Testis (tissue), 3 donors: ENCODE results near the gene GPHN. TPM values are rescaled to one million over a fixed set of nuclear protein-coding genes. Genes with fewer than 3 reads are reported as not detected.

Source experiments
- DNase-seq: peaks from one replicate; pipeline ENCODE4 v3.0.0-alpha.2; 2019
- H3K27ac ChIP-seq, 2 donors: fragments of 200-600 bp; sonication (generic); one replicate each; pipeline ENCODE4 v1.5.1; 2019
- H3K27me3 ChIP-seq: fragments of 200-600 bp; sonication (generic); one replicate; pipeline ENCODE4 v1.5.1; 2019
- H3K36me3 ChIP-seq: fragments of 200-600 bp; sonication (generic); one replicate; pipeline ENCODE4 v1.5.1; 2017; ENCODE audit warnings: low read depth; ENCODE audit errors: missing control alignments
- H3K4me1 ChIP-seq: fragments of 200-600 bp; sonication (generic); one replicate; pipeline ENCODE4 v1.5.1; 2019
- H3K4me3 ChIP-seq, 2 donors: fragments of 200-600 bp; sonication (generic); one replicate each; pipeline ENCODE4 v1.5.1; 2017 to 2019
- H3K9me3 ChIP-seq: fragments of 200-600 bp; sonication (generic); one replicate; pipeline ENCODE4 v1.5.1; 2017
- CTCF ChIP-seq, 3 experiments: fragments of 450-650 bp in 2 of 3; fragments of 200-600 bp in 1 of 3; sonication (generic) in 1 of 3; IDR thresholded peaks; one replicate each; pipeline ENCODE4 v1.5.1; 2016 to 2019; ENCODE audit warnings: antibody characterized with exemption in 3 of 3, mild to moderate bottlenecking in 2 of 3, moderate library complexity in 1 of 3
- POLR2A ChIP-seq: fragments of 450-650 bp; IDR thresholded peaks from one replicate; pipeline ENCODE4 v1.6.1; 2017; ENCODE audit warnings: antibody characterized with exemption, mild to moderate bottlenecking, moderate library complexity
- WGBS, 2 donors: methylation state at CpG; one replicate each; pipeline ENCODE4 v1.1.5; 2018; 5-methylcytosine and 5-hydroxymethylcytosine counted together
- intact Hi-C: fragments of 100-400 bp; cut with DNase I; formaldehyde crosslinking; loops from one replicate; pipeline ENCODE4 v1.15.1; 2023; ENCODE audit warnings: low total_unique reads
- polyA plus RNA-seq: library from polyadenylated mRNA; stranded (reverse); fragments of 350-450 nt; fragmentation: Illumina TruSeq; extraction: RNeasy Lipid Tissue Mini Kit (QIAGEN cat#74804); gene quantifications from one replicate; pipeline ENCODE4 v1.2.3, GENCODE V29; 2014; ENCODE audit warnings: low read depth, low replicate concordance; ENCODE audit not compliant: insufficient read depth
- total RNA-seq, 2 donors: library from RNA; depleted of rRNA; stranded (reverse); fragments of >200 nt; gene quantifications; one replicate each; pipeline ENCODE4 v1.2.3, GENCODE V29; 2016

The GPHN gene
- total and polyA plus RNA-seq, 3 donors from 2014 or later: 14.2 to 26.5 (median 25.4) TPM

GRCh38 chr14:66507181-66507721 is 696 bp upstream of the GPHN start:
- peak overlapping the region; percentile 86 to 88 for H3K4me3 ChIP-seq
- H3K27ac ChIP-seq: peak overlapping the region; percentile 84 to 95
- intact Hi-C loops: no loop called here
- WGBS, 2 donors: 0 to 1% methylated on average over 21 to 23 of the region's 23 CpGs
- H3K4me1 ChIP-seq: peaks cover 10% of the 10 kb centered on the region
- no peaks in the 10 kb centered on the region for H3K36me3 ChIP-seq
- H3K9me3 ChIP-seq: no peaks in the 10 kb centered on the region
- DNase-seq: no peak
- no peaks in the 10 kb centered on the region for H3K27me3 ChIP-seq
- no peak for TF ChIP-seq CTCF (IDR thresholded peaks at IDR 0.05)
- no peak for TF ChIP-seq POLR2A

GRCh38 chr14:66508547-66508845 is 549 bp downstream of the GPHN start:
- Histone ChIP-seq H3K27ac (peak overlapping the region; percentile 84 to 95), H3K36me3 (no peaks in the 10 kb centered on the region), H3K27me3 (no peaks in the 10 kb centered on the region), H3K4me1 (peaks cover 10% of the 10 kb centered on the region), H3K4me3 (peak overlapping the region; percentile 86 to 88), H3K9me3 (no peaks in the 10 kb centered on the region)
- 0 to 1% methylated on average over 8 to 19 of the region's 19 CpGs for WGBS, 2 donors
- DNase-seq: no peak
- TF ChIP-seq CTCF (IDR thresholded peaks at IDR 0.05) (no peak), POLR2A (no peak)
- intact Hi-C loops: no loop called here

- peak overlapping the region; percentile 86 to 88 for H3K4me3 ChIP-seq
- peaks cover 10% of the 10 kb centered on the region for H3K4me1 ChIP-seq
- intact Hi-C loops: no loop called here
- DNase-seq: peak; percentile 62
- peak overlapping the region; percentile 84 to 95 for H3K27ac ChIP-seq
- H3K9me3 ChIP-seq: no peaks in the 10 kb centered on the region
- 1% methylated on average over 52 to 55 of the region's 57 CpGs for WGBS, 2 donors
- no peaks in the 10 kb centered on the region for H3K27me3 ChIP-seq
- TF ChIP-seq POLR2A (no peak), CTCF (IDR thresholded peaks at IDR 0.05) (no peak)
- H3K36me3 ChIP-seq: no peaks in the 10 kb centered on the region
Observed at GRCh38 chr14:66508846-66509621, 1.1 kb downstream of the GPHN start.

- no peaks in the 10 kb centered on the region for H3K27me3 ChIP-seq
- TF ChIP-seq CTCF (IDR thresholded peaks at IDR 0.05) (no peak), POLR2A (no peak)
- H3K9me3 ChIP-seq: no peaks in the 10 kb centered on the region
- intact Hi-C loops: no loop called here
- peak overlapping the region in 1 of 2 donors; percentile 95 for H3K27ac ChIP-seq
- H3K4me3 ChIP-seq: peak overlapping the region; percentile 86 to 88
- DNase-seq: no peak
- 35 to 37% methylated on average over 4 of the region's 4 CpGs for WGBS, 2 donors
- H3K4me1 ChIP-seq: peaks cover 10% of the 10 kb centered on the region
- H3K36me3 ChIP-seq: no peaks in the 10 kb centered on the region
Observed at GRCh38 chr14:66509874-66510273, 1.9 kb downstream of the GPHN start.

- no peaks in the 10 kb centered on the region for H3K9me3 ChIP-seq
- no peaks in the 10 kb centered on the region for H3K27me3 ChIP-seq
- 88 to 94% methylated on average over 1 of the region's 1 CpG for WGBS, 2 donors
- no peak for DNase-seq
- peaks cover 10% of the 10 kb centered on the region for H3K4me1 ChIP-seq
- H3K4me3 ChIP-seq: no peak overlapping the region
- H3K36me3 ChIP-seq: no peaks in the 10 kb centered on the region
- intact Hi-C loops: no loop called here
- TF ChIP-seq POLR2A: no peak
- TF ChIP-seq CTCF (IDR thresholded peaks at IDR 0.05): no peak
- no peak overlapping the region for H3K27ac ChIP-seq
Observed at GRCh38 chr14:66511849-66512248, 3.9 kb downstream of the GPHN start.
